Ramos (cell line): ENCODE results near the gene CLPSL1.

Source experiments
- in situ Hi-C: fragments of 300-500 bp; cut with MboI; formaldehyde crosslinking; loops from one replicate; pipeline ENCODE4 v1.14.3; 2022; ENCODE audit warnings: low sequenced_read_pairs; ENCODE audit not compliant: unreplicated experiment

The CLPSL1 gene

GRCh38 chr6:35794536-35795452 is 14.0 kb downstream of the CLPSL1 start:
- in situ Hi-C loops = no loop called here

GRCh38 chr6:35795453-35796071 is 14.7 kb downstream of the CLPSL1 start:
- in situ Hi-C loops = no loop called here

GRCh38 chr6:35796236-35796635 is 15.4 kb downstream of the CLPSL1 start:
- in situ Hi-C loops = no loop called here

GRCh38 chr6:35797837-35798526 is 17.2 kb downstream of the CLPSL1 start:
- in situ Hi-C loops = no loop called here

- in situ Hi-C loops = no loop called here
Observed at GRCh38 chr6:35798706-35799105, 17.9 kb downstream of the CLPSL1 start.

- in situ Hi-C loops = no loop called here
Observed at GRCh38 chr6:35801148-35801547, 20.3 kb downstream of the CLPSL1 start.

- in situ Hi-C loops = no loop called here
Observed at GRCh38 chr6:35804996-35805736, 24.3 kb downstream of the CLPSL1 start, which contains the start of gene LHFPL5. Gene LHFPL5, plus strand, starts transcription at chr6:35805352. Its CDS starts 319 bp downstream, at chr6:35805671.

- in situ Hi-C loops = no loop called here
Observed at GRCh38 chr6:35808688-35809087, 27.9 kb downstream of the CLPSL1 start.

- in situ Hi-C loops = no loop called here
Observed at GRCh38 chr6:35809809-35810208, 29.0 kb downstream of the CLPSL1 start.

GRCh38 chr6:35810971-35811698 is 30.3 kb downstream of the CLPSL1 start:
- in situ Hi-C loops = no loop called here

GRCh38 chr6:35811699-35811995 is 30.8 kb downstream of the CLPSL1 start:
- in situ Hi-C loops = no loop called here

- in situ Hi-C loops = no loop called here
Observed at GRCh38 chr6:35817515-35817914, 36.7 kb downstream of the CLPSL1 start.

GRCh38 chr6:35823601-35824000 is 42.8 kb downstream of the CLPSL1 start:
- in situ Hi-C loops = no loop called here

GRCh38 chr6:35824552-35825192 is 43.9 kb downstream of the CLPSL1 start:
- in situ Hi-C loops = no loop called here

- in situ Hi-C loops = no loop called here
Observed at GRCh38 chr6:35829306-35829705, 48.5 kb downstream of the CLPSL1 start.

- in situ Hi-C loops = no loop called here
Observed at GRCh38 chr6:35831257-35832007, 50.6 kb downstream of the CLPSL1 start.

GRCh38 chr6:35833536-35833935 is 52.7 kb downstream of the CLPSL1 start:
- in situ Hi-C loops = no loop called here
